GM10266 (cell line): ENCODE data around the gene KANSL3.
A peak's percentile ranks its signal among the peaks of the same experiment; 100 is the strongest.

ENCODE experiments used
- DNase-seq: peaks from one replicate; pipeline ENCODE4 v3.0.0; 2012; ENCODE audit errors: extremely low spot score
- CTCF ChIP-seq: IDR thresholded peaks from 2 replicates; pipeline ENCODE4 v1.5.1; 2012; ENCODE audit warnings: mild to moderate bottlenecking, low read depth; ENCODE audit not compliant: control insufficient read depth, insufficient read depth; ENCODE audit errors: missing control alignments

The KANSL3 gene

GRCh38 chr2:96602330-96602823 lies 35.7 kb downstream of the KANSL3 start:
- peak; percentile 8 for TF ChIP-seq CTCF
- DNase-seq: no peak

- DNase-seq: no peak
- TF ChIP-seq CTCF: no peak
These were observed 36.5 kb downstream of the KANSL3 start for GRCh38 chr2:96601382-96602292.

- no peak for TF ChIP-seq CTCF
- no peak for DNase-seq
These were observed 38.2 kb downstream of the KANSL3 start for GRCh38 chr2:96599941-96600340.

- TF ChIP-seq CTCF: no peak
- DNase-seq: no peak
These were observed 41.5 kb downstream of the KANSL3 start for GRCh38 chr2:96596596-96596995.

GRCh38 chr2:96594691-96595152 lies 43.4 kb downstream of the KANSL3 start:
- no peak for TF ChIP-seq CTCF
- DNase-seq: no peak

GRCh38 chr2:96594282-96594681 lies 43.8 kb downstream of the KANSL3 start:
- TF ChIP-seq CTCF: no peak
- no peak for DNase-seq

GRCh38 chr2:96591494-96591893 lies 46.6 kb downstream of the KANSL3 start:
- no peak for DNase-seq

More at GRCh38 chr2:96591494-96591893, 46.6 kb downstream of the KANSL3 start:
- TF ChIP-seq CTCF: no peak
